Measurements from ENCODE around the gene CEP350.

DNA sequence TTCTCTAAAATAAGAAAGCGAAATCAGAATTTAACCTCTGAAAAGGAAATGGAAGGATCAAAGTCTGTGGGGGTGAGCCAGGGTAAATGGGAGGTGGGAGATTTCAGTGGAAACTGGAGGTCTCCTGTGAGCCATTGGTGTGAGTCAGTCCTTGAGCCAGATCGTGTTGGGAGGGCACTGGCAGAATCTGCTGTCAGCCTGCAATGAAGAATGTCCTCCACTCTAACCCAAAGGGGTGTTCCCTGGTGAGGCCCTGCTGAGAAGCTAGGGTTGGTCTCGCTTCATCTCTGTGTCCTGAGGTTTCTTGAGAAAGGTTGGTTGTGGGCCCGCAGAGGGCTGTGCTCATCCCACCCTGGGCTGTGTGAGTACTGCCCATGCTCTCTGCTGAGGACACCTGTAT, 202.5 kb downstream of the CEP350 start:
- TF ChIP-seq, protein P1, sequence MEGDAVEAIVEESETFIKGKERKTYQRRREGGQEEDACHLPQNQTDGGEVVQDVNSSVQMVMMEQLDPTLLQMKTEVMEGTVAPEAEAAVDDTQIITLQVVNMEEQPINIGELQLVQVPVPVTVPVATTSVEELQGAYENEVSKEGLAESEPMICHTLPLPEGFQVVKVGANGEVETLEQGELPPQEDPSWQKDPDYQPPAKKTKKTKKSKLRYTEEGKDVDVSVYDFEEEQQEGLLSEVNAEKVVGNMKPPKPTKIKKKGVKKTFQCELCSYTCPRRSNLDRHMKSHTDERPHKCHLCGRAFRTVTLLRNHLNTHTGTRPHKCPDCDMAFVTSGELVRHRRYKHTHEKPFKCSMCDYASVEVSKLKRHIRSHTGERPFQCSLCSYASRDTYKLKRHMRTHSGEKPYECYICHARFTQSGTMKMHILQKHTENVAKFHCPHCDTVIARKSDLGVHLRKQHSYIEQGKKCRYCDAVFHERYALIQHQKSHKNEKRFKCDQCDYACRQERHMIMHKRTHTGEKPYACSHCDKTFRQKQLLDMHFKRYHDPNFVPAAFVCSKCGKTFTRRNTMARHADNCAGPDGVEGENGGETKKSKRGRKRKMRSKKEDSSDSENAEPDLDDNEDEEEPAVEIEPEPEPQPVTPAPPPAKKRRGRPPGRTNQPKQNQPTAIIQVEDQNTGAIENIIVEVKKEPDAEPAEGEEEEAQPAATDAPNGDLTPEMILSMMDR (IDR thresholded peaks at IDR 0.05): no peak
- TF ChIP-seq EP300 (IDR thresholded peaks at IDR 0.05) (no peak), POLR2A (IDR thresholded peaks at IDR 0.05) (no peak), POLR2AphosphoS5 (IDR thresholded peaks at IDR 0.05) (no peak)
